SK-N-SH (cell line): ENCODE measurements around the gene DGKH.

Experiments used
- CTCF ChIP-seq: fragments of 200-600 bp; sonication (generic); IDR thresholded peaks from 2 replicates; pipeline ENCODE4 v1.6.1; 2017; ENCODE audit warnings: antibody characterized with exemption, mild to moderate bottlenecking, moderate library complexity
- EP300 ChIP-seq, 2 experiments: IDR thresholded peaks; 2 replicates each; pipeline versions ENCODE4 v1.4.0 to v1.6.1; 2012; ENCODE audit warnings: borderline replicate concordance in 1 of 2, low read depth in 1 of 2, low read length in 1 of 2
- FOXM1 ChIP-seq: IDR thresholded peaks from 2 replicates; pipeline ENCODE4 v1.4.0; 2012; ENCODE audit warnings: low read depth, mild to moderate bottlenecking
- JUND ChIP-seq: IDR thresholded peaks from 2 replicates; pipeline ENCODE4 v1.4.0; 2012
- MAX ChIP-seq: IDR thresholded peaks from 2 replicates; pipeline ENCODE4 v1.4.0; 2012; ENCODE audit warnings: low read depth
- MEF2A ChIP-seq: IDR thresholded peaks from 2 replicates; pipeline ENCODE4 v1.4.0; 2012; ENCODE audit warnings: low read depth, borderline replicate concordance
- RAD21 ChIP-seq: IDR thresholded peaks from 2 replicates; pipeline ENCODE4 v1.6.1; 2012; ENCODE audit warnings: mild to moderate bottlenecking, low read length
- REST ChIP-seq: IDR thresholded peaks from 2 replicates; pipeline ENCODE4 v1.6.1; 2012; ENCODE audit warnings: mild to moderate bottlenecking, low read depth, low read length, moderate library complexity
- RFX5 ChIP-seq: IDR thresholded peaks from 2 replicates; pipeline ENCODE4 v1.6.1; 2012; ENCODE audit warnings: mild to moderate bottlenecking, improper control_type of control experiment, low read length
- TAF1 ChIP-seq: IDR thresholded peaks from 2 replicates; pipeline ENCODE4 v1.6.1; 2012; ENCODE audit warnings: low read depth, mild to moderate bottlenecking, low read length, moderate library complexity, borderline replicate concordance
- USF2 ChIP-seq: fragments of 150-350 bp; IDR thresholded peaks from 2 replicates; pipeline ENCODE4 v1.6.1; 2017; ENCODE audit warnings: antibody characterized with exemption, low read length, low read depth, borderline replicate concordance

- no peak for TF ChIP-seq CTCF
- TF ChIP-seq MEF2A: no peak
- no peak for TF ChIP-seq RAD21
- no peak for TF ChIP-seq EP300 (IDR thresholded peaks at IDR 0.05; ENCODE audit: borderline replicate concordance in 1 of 2, low read depth in 1 of 2, low read length in 1 of 2)
- TF ChIP-seq REST: no peak
- TF ChIP-seq TAF1: no peak
- no peak for TF ChIP-seq MAX
- no peak for TF ChIP-seq RFX5
- no peak for TF ChIP-seq USF2
- TF ChIP-seq JUND: no peak
- TF ChIP-seq FOXM1: no peak
These were observed 133.0 kb downstream of the DGKH start for GRCh38 chr13:42181381-42181953.
